Keratinocyte (primary cell): ENCODE data around the gene NMNAT2. TPM values are rescaled to one million over a fixed set of nuclear protein-coding genes. Genes with fewer than 3 reads are reported as not detected.
A peak's percentile ranks its signal among the peaks of the same experiment; 100 is the strongest.

Experiments
- DNase-seq: peaks from one replicate; pipeline ENCODE4 v3.0.0-alpha.2; 2011; ENCODE audit warnings: low read depth, missing footprints, low spot score
- FAIRE-seq: peaks from 2 replicates; lab custom pipeline; 2011; peaks lifted over from hg19 to GRCh38; lab: Jason Lieb, UNC
- H2AFZ ChIP-seq: 2 replicates; pipeline ENCODE4 v1.6.0; 2012; ENCODE audit warnings: low read length, control low read depth, inconsistent platforms; ENCODE audit not compliant: control insufficient read depth
- H3K27ac ChIP-seq: 2 replicates; pipeline ENCODE4 v1.5.1; 2011; ENCODE audit warnings: low read length; ENCODE audit not compliant: control insufficient read depth, insufficient read depth
- H3K27me3 ChIP-seq: 3 replicates; pipeline ENCODE4 v1.6.0; 2011; ENCODE audit warnings: low read length; ENCODE audit not compliant: control insufficient read depth, insufficient read depth; ENCODE audit errors: extremely low read depth
- H3K36me3 ChIP-seq, 2 experiments: 2 replicates in 1 of 2; 3 replicates in 1 of 2; pipeline ENCODE4 v1.5.1; 2011; ENCODE audit warnings: low read length in 2 of 2, mild to moderate bottlenecking in 1 of 2; ENCODE audit not compliant: control insufficient read depth in 2 of 2, insufficient read depth in 2 of 2; ENCODE audit errors: extremely low read depth in 1 of 2
- H3K4me1 ChIP-seq: 3 replicates; pipeline ENCODE4 v1.5.1; 2011; ENCODE audit warnings: low read length; ENCODE audit not compliant: control insufficient read depth, insufficient read depth; ENCODE audit errors: extremely low read depth
- H3K4me2 ChIP-seq: 3 replicates; pipeline ENCODE4 v1.6.0; 2011; ENCODE audit warnings: low read depth, low read length; ENCODE audit not compliant: control insufficient read depth, insufficient read depth; ENCODE audit errors: extremely low read depth
- H3K4me3 ChIP-seq, 3 experiments: fragments of 200-600 bp in 1 of 3; sonication (generic) in 1 of 3; 2 replicates in 2 of 3; 3 replicates in 1 of 3; pipeline ENCODE4 v1.5.1; 2011 to 2016; ENCODE audit warnings: low read length in 3 of 3, mild to moderate bottlenecking in 3 of 3, control low read depth in 2 of 3, inconsistent platforms in 1 of 3, low read depth in 1 of 3, mixed read lengths in 1 of 3, mixed run types in 1 of 3, moderate library complexity in 1 of 3; ENCODE audit not compliant: control insufficient read depth in 2 of 3, insufficient read depth in 2 of 3; ENCODE audit errors: extremely low read depth in 1 of 3
- H3K79me2 ChIP-seq: 2 replicates; pipeline ENCODE4 v1.6.0; 2012; ENCODE audit warnings: low read length; ENCODE audit not compliant: control insufficient read depth, insufficient read depth
- H3K9ac ChIP-seq: 3 replicates; pipeline ENCODE4 v1.6.0; 2011; ENCODE audit warnings: low read length; ENCODE audit not compliant: control insufficient read depth, insufficient read depth; ENCODE audit errors: extremely low read depth
- H3K9me1 ChIP-seq: 3 replicates; pipeline ENCODE4 v1.6.0; 2011; ENCODE audit warnings: low read length; ENCODE audit not compliant: control insufficient read depth, insufficient read depth; ENCODE audit errors: extremely low read depth
- H3K9me3 ChIP-seq: 2 replicates; pipeline ENCODE4 v1.5.1; 2012; ENCODE audit warnings: low read depth, low read length; ENCODE audit not compliant: control insufficient read depth
- H4K20me1 ChIP-seq: 3 replicates; pipeline ENCODE4 v1.6.0; 2011; ENCODE audit warnings: low read length; ENCODE audit not compliant: control insufficient read depth, insufficient read depth; ENCODE audit errors: extremely low read depth
- CTCF ChIP-seq, 3 experiments: IDR thresholded peaks in 1 of 3; conservative IDR thresholded peaks in 1 of 3; optimal IDR thresholded peaks in 1 of 3; 2 replicates in 2 of 3; 3 replicates in 1 of 3; pipeline versions ENCODE3 to v1.5.1; 2011; ENCODE audit warnings: low read length in 3 of 3, mild to moderate bottlenecking in 3 of 3, moderate library complexity in 2 of 3, control low read depth in 1 of 3, inconsistent platforms in 1 of 3; ENCODE audit not compliant: insufficient read depth in 2 of 3; ENCODE audit errors: extremely low read depth in 1 of 3
- EZH2 ChIP-seq: IDR thresholded peaks from one replicate; pipeline ENCODE4 v1.6.1; 2012; ENCODE audit warnings: inconsistent platforms, mild to moderate bottlenecking, low read length, moderate library complexity
- dilution Hi-C: fragments of 300-500 bp; cut with MboI; formaldehyde crosslinking; loops from one replicate; pipeline ENCODE4 v1.7.0; 2020; ENCODE audit warnings: low sequenced_read_pairs; ENCODE audit not compliant: extremely low pct_ligation_motif_present
- polyA plus RNA-seq, 5 experiments: library from polyadenylated mRNA; depleted of rRNA in 3 of 5; stranded (reverse) in 3 of 5; stranded (forward) in 1 of 5; unstranded in 1 of 5; fragments of >200 nt; gene quantifications; 1 replicate in 1 of 5; 2 replicates in 3 of 5; 3 replicates in 1 of 5; pipeline versions ENCODE4 v1.2.1 to v1.2.3, GENCODE V29; 2011 to 2012; ENCODE audit warnings: missing spikeins in 2 of 5, low read depth in 1 of 5, low replicate concordance in 1 of 5

Gene NMNAT2
- polyA plus RNA-seq, 1 donor (not counting 4 experiments of a cell fraction or from before 2014, with no cell fraction given): 0.72 TPM

- no peaks in the 10 kb centered on the region for H3K9me3 ChIP-seq
- H3K9ac ChIP-seq: no peak overlapping the region
- no peaks in the 10 kb centered on the region for H3K27me3 ChIP-seq
- peak; percentile 74 for FAIRE-seq
- no peaks in the 10 kb centered on the region for H4K20me1 ChIP-seq
- dilution Hi-C loops: no loop called here
- H3K4me2 ChIP-seq: no peak overlapping the region
- H3K4me1 ChIP-seq: peaks cover 20% of the 10 kb centered on the region
- peak; percentile 9 for DNase-seq
- no peak overlapping the region for H3K4me3 ChIP-seq
- TF ChIP-seq EZH2 (no peak), CTCF (optimal IDR thresholded peaks at IDR 0.05 in 1 of 3, IDR thresholded peaks at IDR 0.05 in 1 of 3, conservative IDR thresholded peaks at IDR 0.05 in 1 of 3; ENCODE audit: extremely low read depth in 1 of 3, insufficient read depth in 2 of 3, low read length in 3 of 3) (peak; percentile 63 to 77 (median 70))
- H3K27ac ChIP-seq: no peak overlapping the region
- H3K9me1 ChIP-seq: no peaks in the 10 kb centered on the region
- H2AFZ ChIP-seq: no peak overlapping the region
- H3K36me3 ChIP-seq: no peaks in the 10 kb centered on the region
- H3K79me2 ChIP-seq: no peaks in the 10 kb centered on the region
Measured at GRCh38 chr1:183318433-183318832, 99.7 kb downstream of the NMNAT2 start.

GRCh38 chr1:183315991-183316758, 102.0 kb downstream of the NMNAT2 start:
- Histone ChIP-seq H3K36me3 (no peaks in the 10 kb centered on the region), H2AFZ (no peak overlapping the region), H3K4me3 (no peak overlapping the region), H3K9ac (no peak overlapping the region), H3K27me3 (no peaks in the 10 kb centered on the region), H3K9me1 (no peaks in the 10 kb centered on the region), H3K4me1 (peaks cover 20% of the 10 kb centered on the region), H3K79me2 (no peaks in the 10 kb centered on the region), H4K20me1 (no peaks in the 10 kb centered on the region), H3K9me3 (no peaks in the 10 kb centered on the region), H3K4me2 (no peak overlapping the region), H3K27ac (no peak overlapping the region)
- TF ChIP-seq EZH2 (no peak), CTCF (optimal IDR thresholded peaks at IDR 0.05 in 1 of 3, IDR thresholded peaks at IDR 0.05 in 1 of 3, conservative IDR thresholded peaks at IDR 0.05 in 1 of 3; ENCODE audit: extremely low read depth in 1 of 3, insufficient read depth in 2 of 3, low read length in 3 of 3) (no peak)
- DNase-seq (no peak), FAIRE-seq (no peak)
- dilution Hi-C loops: no loop called here
